HG03135 (cell line): ENCODE measurements around the gene CD33.

Experiments used
- ATAC-seq: cut with Tn5 transposase; IDR thresholded peaks from one replicate; pipeline ENCODE4 v1.9.1; 2021; ENCODE audit warnings: mild to moderate bottlenecking, moderate library complexity; ENCODE audit not compliant: unreplicated experiment

CD33 gene

DNA sequence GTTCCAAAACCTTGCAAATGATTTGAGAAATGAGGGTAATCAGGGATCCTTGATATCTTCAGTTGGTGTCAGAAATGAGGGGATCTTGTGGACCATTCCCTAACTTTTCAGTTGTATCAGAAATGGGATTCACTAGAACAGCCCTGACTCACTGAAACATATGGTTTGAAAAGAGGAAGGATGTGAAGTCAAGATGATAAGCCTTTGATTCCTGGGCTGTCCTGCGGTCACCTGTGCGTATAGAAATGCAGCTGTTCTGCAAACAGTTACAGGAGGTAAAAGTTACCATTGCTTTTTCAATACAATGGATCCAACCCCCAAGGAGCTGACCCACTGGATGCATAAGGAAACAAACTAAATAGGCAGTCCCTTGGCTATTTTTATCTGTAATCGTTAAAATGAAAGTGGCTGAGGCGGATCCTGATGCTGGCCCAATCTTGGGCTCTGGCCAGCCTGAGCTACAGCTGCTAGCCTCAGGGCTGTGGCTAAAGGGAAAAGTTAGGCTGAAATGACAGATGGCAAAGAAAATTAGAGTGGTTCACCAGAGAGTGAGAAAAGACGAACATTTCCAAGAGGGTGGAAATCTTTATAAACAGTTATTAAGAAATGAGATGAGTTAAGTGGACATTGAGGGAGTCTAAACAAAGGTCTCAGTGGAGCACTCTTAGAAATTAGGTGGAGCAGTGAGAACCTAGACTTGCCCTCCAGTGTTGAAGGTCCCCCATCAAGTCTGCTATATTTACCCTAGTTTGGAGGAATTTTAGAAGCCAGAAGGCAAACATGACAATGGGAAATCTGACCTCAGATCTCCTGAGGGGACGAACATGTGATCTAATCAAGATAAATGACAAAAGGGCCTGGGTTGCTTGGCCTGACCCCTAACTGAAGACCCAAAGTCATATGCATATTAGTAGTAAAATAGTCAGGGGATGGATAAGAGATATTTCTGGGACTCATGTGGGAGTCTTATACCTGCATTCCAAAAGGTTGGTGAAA is 33.6 kb downstream of the CD33 start:
- ATAC-seq = no peak

DNA sequence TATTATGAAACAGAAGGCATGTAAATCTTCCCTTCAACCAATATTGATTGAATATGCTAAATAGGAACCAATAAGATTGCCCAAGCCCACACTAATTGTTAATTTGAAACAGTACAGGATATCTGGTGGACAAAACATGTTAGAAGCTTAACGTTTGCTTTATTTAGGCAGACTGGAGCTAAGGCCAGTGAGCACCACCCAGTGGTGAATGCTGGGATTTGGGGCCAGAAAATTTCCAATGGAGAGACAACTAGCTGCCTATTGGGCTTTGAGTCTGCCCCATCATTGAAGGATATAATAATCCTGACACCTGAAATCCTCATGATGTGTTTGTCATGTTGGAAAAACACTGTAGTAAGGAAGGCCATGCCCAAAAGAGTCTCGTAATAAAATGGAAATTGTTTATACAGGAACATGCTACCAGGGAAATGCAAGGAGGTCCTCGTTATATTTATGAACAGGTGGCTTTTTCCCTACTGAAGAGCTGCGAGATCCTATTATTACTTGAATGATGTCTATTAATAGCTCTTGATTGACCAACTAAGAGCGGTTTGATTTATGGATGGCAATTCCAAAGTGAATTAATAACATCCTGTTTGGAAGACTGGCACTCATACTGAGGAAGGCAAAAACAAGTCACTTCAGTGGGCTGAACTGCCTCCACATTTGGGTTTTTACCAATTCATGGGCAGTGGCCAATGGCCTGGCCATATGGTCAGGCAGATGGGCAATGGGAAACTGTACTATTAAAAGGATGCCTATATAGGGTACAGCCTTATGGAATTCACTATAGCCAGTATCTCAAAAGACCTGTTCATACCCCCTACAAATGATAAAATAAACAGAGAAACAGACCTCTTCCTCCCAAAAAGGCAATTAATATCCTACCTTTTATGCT is 34.7 kb downstream of the CD33 start:
- ATAC-seq = no peak

DNA sequence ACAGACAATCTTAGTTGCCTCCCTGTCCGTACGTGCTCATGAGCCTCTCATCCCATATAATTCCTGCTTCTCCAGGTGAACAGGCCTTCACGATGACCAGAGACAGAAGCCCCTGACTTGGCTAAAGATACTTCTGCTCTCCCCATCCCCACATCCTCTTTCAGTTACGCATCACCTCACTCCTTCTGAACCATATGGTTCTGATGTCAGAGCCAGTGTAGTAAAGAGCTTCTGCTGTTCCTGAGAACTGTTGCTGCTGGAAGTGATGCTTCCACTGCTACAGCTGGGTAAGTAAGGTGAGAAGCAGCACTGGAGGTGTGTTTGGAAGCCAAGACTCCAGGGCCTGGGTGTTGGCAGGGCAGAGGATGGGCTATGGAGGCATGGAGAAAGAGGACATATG is 38.9 kb downstream of the CD33 start:
- ATAC-seq = no peak

DNA sequence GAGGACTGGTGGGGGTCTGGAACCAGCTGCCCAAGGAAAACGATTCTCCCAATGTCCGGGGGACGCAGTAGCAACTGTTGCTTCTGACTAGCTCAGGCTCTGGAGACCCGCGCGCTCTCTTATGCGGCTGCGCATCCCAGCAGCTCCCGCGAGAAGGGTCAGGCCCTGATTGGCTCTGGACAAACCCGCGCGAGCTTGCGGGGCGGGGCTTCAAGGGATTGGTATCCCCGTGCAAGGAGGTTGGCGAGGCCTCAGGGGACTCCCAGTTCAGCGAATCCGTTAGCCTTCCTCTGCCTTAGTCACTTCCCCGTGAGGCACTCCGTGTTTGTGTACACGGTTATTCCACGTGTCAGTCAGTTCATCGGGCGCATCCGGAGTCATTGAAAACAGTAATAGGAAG is 46.2 kb downstream of the CD33 start:
- no peak for ATAC-seq

DNA sequence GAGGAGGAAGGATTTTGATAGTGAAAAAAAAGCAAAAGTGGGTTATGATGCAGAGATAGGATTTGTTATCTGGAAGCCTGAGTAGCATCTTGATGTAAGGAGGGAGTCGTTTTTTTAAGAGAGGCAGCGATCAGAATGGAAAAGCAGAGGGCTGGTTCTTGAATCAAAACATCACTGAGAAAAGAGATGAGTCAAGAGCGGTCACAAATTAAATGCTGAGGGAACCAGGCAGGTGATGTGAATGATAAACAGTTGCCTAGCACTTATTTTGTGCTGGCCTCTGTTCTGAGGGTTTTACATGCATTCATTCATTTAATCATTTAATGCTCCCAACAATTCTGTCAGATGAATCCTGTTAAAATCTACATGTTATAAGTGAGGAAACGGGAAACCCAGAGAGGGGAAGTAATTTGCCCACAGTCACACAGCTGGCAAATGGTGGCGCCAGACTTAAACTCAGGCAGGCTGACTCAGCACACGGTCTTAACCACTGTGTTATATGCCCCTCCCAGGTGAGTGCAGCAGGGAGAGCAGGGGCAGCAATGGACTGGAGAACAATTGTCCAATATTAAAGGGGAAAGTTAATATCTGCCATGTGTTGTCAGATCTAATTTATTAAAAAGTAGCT is 47.4 kb downstream of the CD33 start:
- ATAC-seq = no peak

DNA sequence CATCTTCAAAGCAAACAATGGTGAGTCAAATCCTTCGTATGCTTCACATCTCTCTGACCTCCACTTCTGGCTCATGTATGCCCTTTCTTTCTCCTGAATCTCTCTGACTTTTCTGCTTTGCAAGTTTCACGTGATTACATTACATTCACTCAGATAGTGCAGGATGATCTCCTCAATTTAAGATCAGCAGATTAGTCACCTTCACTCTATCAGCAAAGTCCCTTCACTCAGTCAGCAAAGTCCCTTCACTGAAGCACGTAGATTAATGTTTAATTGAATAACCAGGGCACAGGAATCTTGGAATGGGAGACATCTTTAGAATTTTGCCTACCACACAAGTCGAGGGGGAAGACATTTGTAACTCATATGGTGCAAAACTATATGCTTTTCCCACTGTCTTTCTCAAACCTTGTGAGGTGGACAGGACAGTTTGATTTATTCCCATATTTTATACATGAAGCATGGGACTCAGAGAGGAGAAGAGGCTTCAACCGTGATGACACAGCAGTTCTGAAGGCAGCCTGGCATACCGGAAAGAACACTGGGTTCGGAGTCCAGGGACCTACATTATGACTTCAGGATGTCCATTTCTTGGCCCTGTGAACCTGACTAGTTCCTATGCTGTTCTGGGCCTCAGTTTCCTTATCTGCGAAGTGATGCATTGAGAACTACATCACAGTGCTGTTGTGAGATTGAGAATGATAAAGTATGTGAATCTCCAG is 49.3 kb downstream of the CD33 start:
- ATAC-seq = no peak

DNA sequence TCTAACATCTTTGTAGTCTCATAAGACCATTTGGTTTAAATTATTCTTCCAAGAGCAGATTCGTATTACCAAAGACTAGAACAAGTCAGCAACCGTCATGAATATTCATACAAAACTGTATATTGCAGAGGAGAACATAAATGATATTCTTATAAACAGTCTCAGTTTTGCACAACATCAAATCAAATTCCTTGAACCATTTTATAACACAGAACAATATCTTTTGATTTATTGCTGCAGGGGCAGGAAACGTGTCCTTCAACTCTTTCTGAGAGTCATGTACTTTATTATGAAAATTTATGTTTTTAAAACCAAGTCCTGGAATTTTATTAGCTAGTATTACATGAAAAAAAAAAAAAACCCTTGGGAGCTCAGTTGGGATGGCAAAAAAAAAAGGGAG is 52.2 kb downstream of the CD33 start:
- no peak for ATAC-seq

DNA sequence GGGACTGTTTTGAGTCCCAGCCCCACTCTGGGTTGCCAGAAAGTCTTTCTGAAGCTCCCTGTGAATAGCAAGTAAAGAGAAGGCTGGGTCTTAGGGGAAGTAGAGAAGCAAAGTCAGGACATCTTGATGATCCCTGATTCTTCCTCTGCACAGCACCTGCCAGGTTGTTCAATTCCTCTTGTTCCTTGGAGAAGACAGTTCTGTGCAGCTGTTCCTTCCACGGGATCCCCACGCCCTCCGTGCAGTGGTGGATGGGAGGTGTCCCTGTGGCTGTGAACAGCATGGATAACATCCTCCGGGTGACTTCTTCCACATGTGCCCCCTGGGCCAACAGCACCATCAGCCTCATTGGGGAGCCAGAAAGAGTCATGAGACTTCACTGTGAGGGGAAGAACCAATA is 57.5 kb downstream of the CD33 start:
- no peak for ATAC-seq

DNA sequence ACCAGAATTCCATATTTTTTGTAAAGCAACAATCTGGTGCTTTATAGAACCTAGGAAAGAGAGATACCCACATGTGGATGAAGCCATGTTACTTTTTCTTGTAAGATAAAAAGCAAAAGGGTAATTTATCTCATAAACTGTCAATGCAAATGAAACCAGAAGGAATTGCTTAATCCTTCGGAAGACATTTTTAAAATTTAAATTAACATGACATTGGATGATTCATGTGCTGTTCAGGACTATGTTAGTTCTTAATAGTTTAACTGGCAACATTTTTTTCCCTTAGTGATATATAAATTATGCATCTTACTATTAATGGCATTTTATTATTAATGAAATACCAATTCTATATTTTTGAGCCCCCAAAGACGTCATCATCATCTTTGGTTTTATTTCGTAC is 60.8 kb downstream of the CD33 start:
- no peak for ATAC-seq
